ENCODE data around the gene COL5A1. TPM values are rescaled to one million over a fixed set of nuclear protein-coding genes. Genes with fewer than 3 reads are reported as not detected.
"Not testable (repeated sequence)": the region's sequence is repeated elsewhere in the genome, so short reads cannot be mapped to it uniquely, and the experiment has no call there.

Gene COL5A1
- total RNA-seq, 6 experiments from 2014 or later, result 196 to 308 (median 225) TPM

DNA sequence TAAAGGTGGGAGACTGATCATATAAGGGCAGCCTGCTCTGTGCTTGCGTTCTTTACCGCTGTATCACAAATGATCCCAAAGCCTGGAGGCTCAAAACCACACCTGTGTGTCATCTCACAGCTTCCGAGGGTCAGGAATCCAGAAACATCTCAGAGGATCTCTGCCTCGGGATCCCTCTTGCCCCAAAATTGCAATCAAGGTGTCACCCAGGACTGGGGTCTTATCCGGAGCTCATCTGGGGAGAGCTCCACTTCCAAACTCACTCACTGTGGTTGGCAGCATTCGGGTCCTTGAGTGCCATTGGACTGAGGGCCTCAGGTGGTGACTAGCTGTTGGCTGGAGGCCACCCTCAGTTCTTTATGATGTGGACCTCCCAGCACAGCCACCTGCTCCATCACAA is 212.3 kb downstream of the COL5A1 start:
- peaks cover 12% of the 10 kb centered on the region for H3K4me1 Mint-ChIP-seq (ENCODE audit: low read depth)
- peaks cover 14% of the 10 kb centered on the region for H3K27me3 Mint-ChIP-seq (ENCODE audit: insufficient read depth)
- DNase-seq, result no peak
- H3K36me3 Mint-ChIP-seq (ENCODE audit: low read depth), result peaks cover 5% of the 10 kb centered on the region; the same call in 1 of the 2 replicates
- H3K9me3 Mint-ChIP-seq, result peaks cover 15% of the 10 kb centered on the region
- TF ChIP-seq, protein P1, sequence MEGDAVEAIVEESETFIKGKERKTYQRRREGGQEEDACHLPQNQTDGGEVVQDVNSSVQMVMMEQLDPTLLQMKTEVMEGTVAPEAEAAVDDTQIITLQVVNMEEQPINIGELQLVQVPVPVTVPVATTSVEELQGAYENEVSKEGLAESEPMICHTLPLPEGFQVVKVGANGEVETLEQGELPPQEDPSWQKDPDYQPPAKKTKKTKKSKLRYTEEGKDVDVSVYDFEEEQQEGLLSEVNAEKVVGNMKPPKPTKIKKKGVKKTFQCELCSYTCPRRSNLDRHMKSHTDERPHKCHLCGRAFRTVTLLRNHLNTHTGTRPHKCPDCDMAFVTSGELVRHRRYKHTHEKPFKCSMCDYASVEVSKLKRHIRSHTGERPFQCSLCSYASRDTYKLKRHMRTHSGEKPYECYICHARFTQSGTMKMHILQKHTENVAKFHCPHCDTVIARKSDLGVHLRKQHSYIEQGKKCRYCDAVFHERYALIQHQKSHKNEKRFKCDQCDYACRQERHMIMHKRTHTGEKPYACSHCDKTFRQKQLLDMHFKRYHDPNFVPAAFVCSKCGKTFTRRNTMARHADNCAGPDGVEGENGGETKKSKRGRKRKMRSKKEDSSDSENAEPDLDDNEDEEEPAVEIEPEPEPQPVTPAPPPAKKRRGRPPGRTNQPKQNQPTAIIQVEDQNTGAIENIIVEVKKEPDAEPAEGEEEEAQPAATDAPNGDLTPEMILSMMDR (IDR thresholded peaks at IDR 0.05), result no peak
- no peak overlapping the region for H3K27ac Mint-ChIP-seq
- no peak overlapping the region for H3K4me3 Mint-ChIP-seq

DNA sequence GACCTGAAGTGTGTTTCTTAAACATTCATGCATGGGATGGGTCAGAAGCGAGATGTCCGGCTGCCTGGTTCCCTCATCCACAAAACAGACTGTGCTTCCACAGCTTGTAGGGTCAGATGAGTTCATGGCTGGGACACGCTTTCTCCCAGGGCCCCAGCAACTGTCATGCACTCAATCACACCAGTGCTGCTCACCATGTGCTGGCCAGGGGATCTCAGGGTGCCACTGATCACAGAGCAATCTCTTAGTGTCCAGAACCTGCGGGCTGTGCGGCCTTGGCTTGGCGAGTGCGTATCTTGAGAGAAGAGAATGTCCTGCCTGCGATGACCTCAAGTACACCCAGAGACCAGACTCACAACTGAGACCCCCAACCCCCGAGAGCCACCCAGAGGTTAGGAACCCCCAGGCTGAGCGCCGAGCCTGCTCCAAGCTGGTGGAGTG is 213.0 kb downstream of the COL5A1 start:
- H3K4me1 Mint-ChIP-seq (ENCODE audit: low read depth), result peaks cover 13% of the 10 kb centered on the region
- DNase-seq, result no peak
- no peak overlapping the region for H3K4me3 Mint-ChIP-seq
- H3K9me3 Mint-ChIP-seq, result peaks cover 15% of the 10 kb centered on the region
- no peak overlapping the region for H3K27ac Mint-ChIP-seq
- peaks cover 5% of the 10 kb centered on the region; the same call in 1 of the 2 replicates for H3K36me3 Mint-ChIP-seq (ENCODE audit: low read depth)
- H3K27me3 Mint-ChIP-seq (ENCODE audit: insufficient read depth), result peaks cover 14% of the 10 kb centered on the region
- TF ChIP-seq, protein P1 (IDR thresholded peaks at IDR 0.05), result no peak

DNA sequence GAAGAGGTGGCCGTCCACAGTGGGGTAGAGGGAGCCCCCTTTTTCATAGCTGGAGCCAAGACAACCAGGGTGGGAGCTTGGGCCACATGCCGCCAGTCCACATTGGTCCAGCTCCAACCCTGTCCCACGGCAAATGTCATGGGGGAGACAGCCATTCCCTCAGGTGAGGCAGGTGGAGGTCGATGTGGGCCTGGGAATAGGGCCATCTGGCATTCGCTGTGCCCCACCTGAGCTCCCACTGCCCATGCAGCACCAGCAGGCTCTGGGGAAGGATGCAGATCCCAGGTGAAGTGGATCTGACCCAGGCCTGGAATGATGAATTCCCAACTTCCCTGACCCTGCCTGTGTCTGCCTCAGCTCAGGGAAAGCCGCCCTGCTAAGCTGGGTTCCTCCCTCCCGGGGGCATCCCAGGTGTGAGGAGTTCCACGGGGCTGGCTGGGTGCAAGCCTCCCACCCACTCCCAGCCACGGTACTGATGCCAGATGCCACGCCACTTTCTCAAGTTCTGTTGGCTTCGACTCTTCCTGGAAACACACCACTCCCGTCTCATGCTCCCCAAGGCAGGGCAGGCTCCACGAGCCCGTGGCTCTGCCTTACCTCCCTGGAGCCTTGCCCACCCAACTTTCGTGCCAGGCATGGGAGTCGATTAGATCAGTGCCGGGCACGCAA is 213.8 kb downstream of the COL5A1 start:
- Mint-ChIP-seq H3K9me3 (peaks cover 19% of the 10 kb centered on the region), H3K27ac (no peak overlapping the region), H3K4me1 (ENCODE audit: low read depth) (peaks cover 13% of the 10 kb centered on the region), H3K27me3 (ENCODE audit: insufficient read depth) (peaks cover 19% of the 10 kb centered on the region), H3K4me3 (no peak overlapping the region; the same call in 1 of the 2 replicates), H3K36me3 (ENCODE audit: low read depth) (peaks cover 5% of the 10 kb centered on the region; the same call in 1 of the 2 replicates)
- DNase-seq, result no peak
- TF ChIP-seq, protein P1 (IDR thresholded peaks at IDR 0.05), result no peak

DNA sequence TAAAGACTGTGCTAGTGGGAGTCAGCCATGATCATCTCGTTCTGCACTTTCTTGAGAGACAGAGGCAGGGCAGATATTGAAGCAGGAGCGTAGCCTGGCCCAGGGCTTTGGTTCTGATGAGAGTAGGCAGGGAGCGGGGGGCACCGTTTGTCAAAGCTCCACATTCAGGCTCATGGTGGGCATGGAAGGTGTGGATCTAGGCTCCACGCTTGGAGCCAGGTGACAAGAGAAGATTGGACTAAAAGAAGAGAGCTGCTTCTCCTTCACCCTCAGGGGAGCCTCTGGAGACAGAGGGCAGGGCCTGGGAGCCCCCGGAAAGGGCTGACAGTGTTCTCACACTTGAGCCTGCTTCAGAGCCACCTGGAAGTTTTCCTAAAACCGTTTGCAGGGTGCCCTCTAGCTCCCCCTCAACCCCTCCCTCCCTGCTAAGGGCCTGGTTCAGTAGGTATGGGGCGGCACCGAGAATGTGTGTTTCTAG is 214.3 kb downstream of the COL5A1 start:
- H3K36me3 Mint-ChIP-seq (ENCODE audit: low read depth), result peaks cover 5% of the 10 kb centered on the region; the same call in 1 of the 2 replicates
- H3K27me3 Mint-ChIP-seq (ENCODE audit: insufficient read depth), result peaks cover 23% of the 10 kb centered on the region
- H3K4me1 Mint-ChIP-seq (ENCODE audit: low read depth), result peaks cover 13% of the 10 kb centered on the region
- peaks cover 24% of the 10 kb centered on the region for H3K9me3 Mint-ChIP-seq
- TF ChIP-seq, protein P1 (IDR thresholded peaks at IDR 0.05), result no peak
- no peak for DNase-seq
- H3K27ac Mint-ChIP-seq, result no peak overlapping the region
- H3K4me3 Mint-ChIP-seq, result peak overlapping the region; percentile 11; the same call in 1 of the 2 replicates

DNA sequence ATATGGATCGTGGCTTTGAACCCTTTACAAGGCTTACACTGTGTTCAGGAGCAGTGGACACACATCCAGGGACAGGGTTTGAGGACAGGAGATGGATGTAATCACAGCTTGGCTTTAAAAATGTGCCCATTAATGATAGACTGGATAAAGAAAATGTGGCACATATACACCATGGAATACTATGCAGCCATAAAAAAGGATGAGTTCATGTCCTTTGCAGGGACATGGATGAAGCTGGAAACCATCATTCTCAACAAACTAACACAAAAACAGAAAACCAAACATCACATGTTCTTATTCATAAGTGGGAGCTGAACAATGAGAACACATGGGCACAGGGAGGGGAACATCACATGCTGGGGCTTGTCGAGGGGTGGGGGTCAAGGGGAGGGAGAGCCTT is 215.8 kb downstream of the COL5A1 start:
- not testable (repeated sequence) for H3K27ac Mint-ChIP-seq; DNase-seq; H3K4me3 Mint-ChIP-seq; H3K36me3 Mint-ChIP-seq (ENCODE audit: low read depth)
- Mint-ChIP-seq H3K4me1 (ENCODE audit: low read depth) (peaks cover 13% of the 10 kb centered on the region), H3K9me3 (peaks cover 24% of the 10 kb centered on the region), H3K27me3 (ENCODE audit: insufficient read depth) (peaks cover 24% of the 10 kb centered on the region)
